Measurements from ENCODE around the gene SORBS2.

SORBS2 gene

DNA sequence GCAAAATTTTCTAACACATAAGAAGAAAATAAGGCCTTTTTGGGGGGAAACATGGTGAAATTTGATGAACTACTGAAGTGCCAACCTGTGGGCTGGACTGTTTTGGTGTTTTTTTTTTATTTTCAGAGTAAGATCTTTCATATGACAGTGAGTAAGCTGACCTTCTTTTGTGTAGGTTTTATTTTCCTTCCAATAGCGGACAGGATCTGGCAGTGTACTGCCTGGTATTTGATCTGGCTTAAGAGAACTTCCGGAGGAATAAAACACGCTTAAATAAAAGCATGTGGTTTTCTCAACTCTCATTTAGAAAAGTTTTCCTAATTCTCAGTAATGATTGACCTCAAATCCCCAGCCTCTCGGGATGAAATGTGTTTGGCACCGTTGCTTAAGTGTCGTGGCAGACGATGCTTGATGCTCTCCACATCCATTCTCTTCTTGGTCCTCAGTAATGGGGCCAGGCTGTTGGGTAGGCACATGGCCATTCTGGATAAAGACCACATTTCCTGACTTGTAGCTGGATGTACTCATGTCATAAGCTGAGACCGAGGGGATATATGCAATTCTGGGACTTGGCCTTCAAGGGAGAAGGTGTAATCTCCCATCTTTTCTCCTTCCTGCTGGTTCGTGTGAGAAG lies 211.1 kb downstream of the SORBS2 start:
- no peak for TF ChIP-seq CTCF (IDR thresholded peaks at IDR 0.05; ENCODE audit: unreplicated experiment in 3 of 3)

DNA sequence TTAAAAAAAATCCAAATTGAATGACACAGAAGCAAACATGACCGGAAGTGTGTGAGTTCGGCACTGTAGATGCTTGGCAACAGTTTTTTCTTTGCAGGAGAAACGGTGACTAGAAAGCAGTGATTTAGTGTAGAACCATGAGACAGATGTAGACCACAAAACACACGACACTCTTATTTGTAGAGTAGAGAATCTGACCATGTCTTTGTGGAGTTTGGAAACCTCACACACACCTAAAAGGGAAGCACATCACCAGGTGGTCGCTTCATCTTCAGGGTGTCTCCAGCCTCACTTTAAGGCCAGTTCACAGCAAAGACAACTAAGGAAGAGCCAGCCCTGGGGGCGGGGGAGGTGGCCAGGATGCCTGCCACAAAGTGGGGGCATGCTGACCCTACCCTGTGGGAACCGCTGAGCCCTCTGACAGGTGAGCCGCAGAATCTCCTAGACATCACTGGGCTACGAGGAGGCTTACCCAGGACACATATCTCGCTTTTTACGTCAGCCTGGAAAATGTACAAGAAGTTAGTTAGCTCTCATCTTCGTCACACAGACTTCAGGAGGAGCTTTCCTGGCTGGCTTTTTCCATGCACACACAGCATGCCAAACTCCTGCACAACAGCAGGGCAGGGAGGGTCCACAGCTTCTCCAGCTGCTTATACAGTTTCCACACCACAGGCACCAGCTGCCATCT lies 212.3 kb downstream of the SORBS2 start:
- H3K4me1 Mint-ChIP-seq, result peaks cover 23% of the 10 kb centered on the region
- TF ChIP-seq CTCF (IDR thresholded peaks at IDR 0.05; ENCODE audit: unreplicated experiment in 3 of 3), result no peak
- H3K36me3 Mint-ChIP-seq (ENCODE audit: low read depth), result no peaks in the 10 kb centered on the region
- H3K27me3 Mint-ChIP-seq (ENCODE audit: low read depth), result peaks cover 12% of the 10 kb centered on the region
- peak overlapping the region in 1 of 3 experiments; percentile 2 for H3K27ac Mint-ChIP-seq
- H3K4me3 Mint-ChIP-seq, result no peak overlapping the region
- no peaks in the 10 kb centered on the region for H3K9me3 Mint-ChIP-seq

More for the DNA sequence above, 211.1 kb downstream of the SORBS2 start:
- Mint-ChIP-seq H3K36me3 (ENCODE audit: low read depth) (no peaks in the 10 kb centered on the region), H3K4me1 (peaks cover 20% of the 10 kb centered on the region), H3K27ac (no peak overlapping the region), H3K9me3 (no peaks in the 10 kb centered on the region), H3K4me3 (no peak overlapping the region), H3K27me3 (ENCODE audit: low read depth) (peaks cover 12% of the 10 kb centered on the region)

DNA sequence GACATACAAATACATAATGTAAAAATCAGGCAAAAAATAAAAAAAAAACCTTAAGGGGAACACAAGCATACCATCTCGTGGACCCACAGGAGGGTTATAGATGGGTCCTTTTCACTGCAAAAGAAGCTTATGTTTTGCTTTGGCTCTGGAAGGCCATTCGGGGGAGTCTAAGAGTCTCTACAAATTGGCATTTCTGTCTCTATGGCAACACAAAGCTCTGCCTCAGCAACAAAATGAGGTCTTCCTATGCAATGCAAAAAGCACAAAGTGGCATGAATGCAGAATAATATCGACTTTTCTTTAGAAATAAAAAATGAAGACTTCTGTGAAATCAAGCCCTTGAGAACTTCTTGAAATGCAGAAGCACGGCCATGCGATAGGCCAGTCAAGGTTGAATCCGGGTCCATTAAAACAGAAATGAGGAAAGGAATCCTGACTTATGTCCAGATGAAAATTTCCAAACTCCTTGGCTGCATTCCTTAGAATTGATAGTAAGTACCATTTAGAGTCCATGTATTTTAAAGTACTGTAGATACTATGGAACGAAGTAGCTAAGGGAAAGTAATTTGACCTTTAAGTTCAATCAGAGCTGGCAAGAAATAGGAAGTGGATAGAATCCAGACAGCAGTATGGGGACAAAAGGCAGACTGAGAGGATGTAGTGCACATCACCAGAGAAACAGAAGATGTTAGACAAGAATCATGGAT lies 213.0 kb downstream of the SORBS2 start:
- Mint-ChIP-seq H3K4me1 (peaks cover 23% of the 10 kb centered on the region), H3K9me3 (no peaks in the 10 kb centered on the region), H3K4me3 (no peak overlapping the region), H3K36me3 (ENCODE audit: low read depth) (no peaks in the 10 kb centered on the region), H3K27ac (peak overlapping the region in 1 of 3 experiments; percentile 2), H3K27me3 (ENCODE audit: low read depth) (peaks cover 9% of the 10 kb centered on the region)
- no peak for TF ChIP-seq CTCF (IDR thresholded peaks at IDR 0.05; ENCODE audit: unreplicated experiment in 3 of 3)

GRCh38 chr4:185597532-185598188 lies 214.3 kb downstream of the SORBS2 start:
- H3K9me3 Mint-ChIP-seq, result no peaks in the 10 kb centered on the region
- TF ChIP-seq CTCF (IDR thresholded peaks at IDR 0.05; ENCODE audit: unreplicated experiment in 3 of 3), result peak; percentile 96 to 99 (median 98)
- H3K27me3 Mint-ChIP-seq (ENCODE audit: low read depth), result peaks cover 17% of the 10 kb centered on the region
- H3K4me3 Mint-ChIP-seq, result no peak overlapping the region
- peaks cover 31% of the 10 kb centered on the region for H3K4me1 Mint-ChIP-seq
- H3K27ac Mint-ChIP-seq, result peak overlapping the region in 1 of 3 experiments; percentile 15
- H3K36me3 Mint-ChIP-seq (ENCODE audit: low read depth), result no peaks in the 10 kb centered on the region

GRCh38 chr4:185592845-185593488 lies 219.0 kb downstream of the SORBS2 start:
- Mint-ChIP-seq H3K9me3 (no peaks in the 10 kb centered on the region), H3K4me1 (peaks cover 40% of the 10 kb centered on the region), H3K27me3 (ENCODE audit: low read depth) (peaks cover 38% of the 10 kb centered on the region), H3K36me3 (ENCODE audit: low read depth) (no peaks in the 10 kb centered on the region), H3K4me3 (no peak overlapping the region), H3K27ac (no peak overlapping the region)
- TF ChIP-seq CTCF (IDR thresholded peaks at IDR 0.05; ENCODE audit: unreplicated experiment in 3 of 3), result no peak

Measured in nephron (organoid).